Skeletal muscle satellite cell (primary cell): ENCODE measurements around the gene ARHGAP10.

Experiments used
- H3K27me3 ChIP-seq: 2 replicates; pipeline ENCODE4 v1.7.0; 2013; ENCODE audit warnings: low read length; ENCODE audit not compliant: control insufficient read depth, insufficient read depth
- H3K36me3 ChIP-seq: 2 replicates; pipeline ENCODE4 v1.7.0; 2013; ENCODE audit warnings: mild to moderate bottlenecking, control low read depth, low read length; ENCODE audit not compliant: insufficient read depth
- H3K4me1 ChIP-seq: 2 replicates; pipeline ENCODE4 v1.7.0; 2013; ENCODE audit warnings: low read length; ENCODE audit not compliant: control insufficient read depth, insufficient read depth
- H3K4me2 ChIP-seq: 2 replicates; pipeline ENCODE4 v1.7.0; 2013; ENCODE audit warnings: mild to moderate bottlenecking, low read length
- H3K4me3 ChIP-seq: 2 replicates; pipeline ENCODE4 v1.7.0; 2013; ENCODE audit warnings: low read length
- H3K9ac ChIP-seq: 2 replicates; pipeline ENCODE4 v1.7.0; 2013; ENCODE audit warnings: mild to moderate bottlenecking, low read depth, low read length, moderate library complexity
- H3K9me3 ChIP-seq: replicated peaks from 2 replicates; pipeline ENCODE4 v1.7.0; 2013; ENCODE audit warnings: mild to moderate bottlenecking, control low read depth, low read length

The ARHGAP10 gene

DNA sequence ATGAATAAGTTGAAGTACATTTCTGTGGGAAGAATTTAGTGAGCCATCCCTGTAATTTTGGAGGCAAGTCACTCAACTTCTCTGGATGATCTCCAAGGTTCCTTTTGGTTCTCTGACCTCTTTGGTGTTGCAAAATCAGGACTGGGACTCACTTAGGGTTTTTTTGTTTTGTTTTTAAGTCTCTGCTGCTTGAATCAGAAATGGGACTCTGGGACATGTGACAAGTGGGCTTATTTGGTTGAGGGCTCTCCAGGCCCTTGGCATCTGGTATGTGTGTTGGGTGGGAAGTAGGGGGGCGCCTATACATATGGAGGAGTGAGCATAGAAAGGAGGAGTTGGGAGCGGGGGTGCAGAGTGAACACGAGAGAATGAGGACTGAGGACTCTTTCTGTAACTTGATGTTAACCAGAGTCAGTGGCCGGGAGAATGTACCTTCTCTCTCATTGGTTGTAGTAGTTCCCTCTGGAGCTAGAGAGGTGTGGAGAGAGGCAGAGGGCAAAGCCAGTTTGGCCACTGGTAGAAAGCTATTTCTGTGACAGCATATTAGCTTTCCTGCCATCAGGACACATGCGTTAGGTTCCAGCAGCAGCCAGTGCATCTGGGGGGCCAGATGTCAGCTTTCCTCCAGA, 1.9 kb downstream of the ARHGAP10 start:
- Histone ChIP-seq H3K9ac (peak overlapping the region; percentile 94), H3K4me3 (peak overlapping the region; percentile 98), H3K9me3 (no peaks in the 10 kb centered on the region), H3K27me3 (no peaks in the 10 kb centered on the region), H3K4me2 (peak overlapping the region; percentile 92), H3K4me1 (peaks cover 38% of the 10 kb centered on the region), H3K36me3 (no peaks in the 10 kb centered on the region)

DNA sequence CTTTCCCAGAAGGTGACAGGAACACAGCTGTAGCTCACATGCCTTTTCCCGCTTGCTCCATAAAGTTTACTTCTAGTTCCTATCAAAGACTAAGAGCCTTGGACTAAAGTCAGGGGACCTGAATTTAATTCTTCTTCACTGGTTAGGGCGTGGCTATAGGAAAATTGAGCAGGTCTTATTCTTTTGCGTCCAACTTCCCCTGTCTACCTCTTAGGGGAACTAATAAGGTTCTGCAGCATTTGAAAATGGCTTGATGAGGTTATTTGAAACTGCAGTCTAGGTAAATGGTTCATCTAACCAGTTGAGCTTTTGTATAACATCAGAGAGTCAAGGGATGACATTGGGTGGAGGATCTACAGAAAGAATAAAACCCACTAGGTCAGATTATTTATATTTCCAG, 2.6 kb downstream of the ARHGAP10 start:
- peak overlapping the region; percentile 98 for H3K4me3 ChIP-seq
- H3K9me3 ChIP-seq = no peaks in the 10 kb centered on the region
- no peaks in the 10 kb centered on the region for H3K27me3 ChIP-seq
- peak overlapping the region; percentile 92 for H3K4me2 ChIP-seq
- peaks cover 38% of the 10 kb centered on the region for H3K4me1 ChIP-seq
- no peaks in the 10 kb centered on the region for H3K36me3 ChIP-seq
- H3K9ac ChIP-seq = peak overlapping the region; percentile 94

DNA sequence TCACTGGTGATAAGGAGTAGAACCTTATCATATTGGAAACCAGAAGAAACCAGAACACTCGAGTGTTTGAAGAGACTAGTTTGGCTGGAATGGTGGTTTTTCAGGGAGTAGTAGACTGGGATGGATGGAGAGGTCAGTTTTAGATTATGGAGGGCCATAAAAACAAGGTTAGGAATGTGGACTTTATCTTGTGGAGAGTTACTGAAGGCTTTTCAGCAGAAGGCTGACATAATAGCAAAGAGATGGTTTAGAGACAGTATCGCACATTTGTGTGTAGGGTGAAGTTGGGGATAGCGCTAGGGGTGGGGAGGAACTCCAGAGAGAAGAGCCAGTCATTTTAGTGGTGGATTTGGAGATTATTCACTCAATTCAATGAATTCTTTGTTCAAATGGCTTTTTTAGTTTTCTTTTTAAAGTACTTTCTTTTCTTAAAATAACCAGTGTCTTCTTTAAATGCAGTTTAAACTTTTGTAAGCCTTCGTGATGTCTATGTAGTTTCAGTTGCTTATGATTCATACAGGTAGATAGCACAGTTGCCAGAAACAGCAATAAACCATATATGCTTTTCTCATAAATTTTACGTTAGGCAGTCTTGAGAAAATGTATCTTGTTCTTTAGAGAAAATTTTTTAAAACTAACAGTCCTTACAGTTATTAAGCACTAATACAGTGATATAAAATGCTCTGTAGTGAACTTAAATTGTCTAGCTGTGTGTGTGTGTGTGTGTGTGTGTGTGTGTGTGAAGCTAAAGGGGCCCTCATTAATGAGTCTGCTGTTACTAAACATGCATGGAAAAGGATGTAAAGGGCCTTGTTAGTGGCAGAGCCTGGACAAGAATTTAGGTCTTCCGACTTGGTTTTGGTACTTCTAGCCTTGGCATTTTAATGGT, 3.8 kb downstream of the ARHGAP10 start:
- H3K9ac ChIP-seq = peak overlapping the region; percentile 16
- peaks cover 38% of the 10 kb centered on the region for H3K4me1 ChIP-seq
- no peaks in the 10 kb centered on the region for H3K9me3 ChIP-seq
- H3K36me3 ChIP-seq = no peaks in the 10 kb centered on the region
- no peaks in the 10 kb centered on the region for H3K27me3 ChIP-seq
- H3K4me2 ChIP-seq = peak overlapping the region; percentile 92
- peak overlapping the region; percentile 98 for H3K4me3 ChIP-seq

DNA sequence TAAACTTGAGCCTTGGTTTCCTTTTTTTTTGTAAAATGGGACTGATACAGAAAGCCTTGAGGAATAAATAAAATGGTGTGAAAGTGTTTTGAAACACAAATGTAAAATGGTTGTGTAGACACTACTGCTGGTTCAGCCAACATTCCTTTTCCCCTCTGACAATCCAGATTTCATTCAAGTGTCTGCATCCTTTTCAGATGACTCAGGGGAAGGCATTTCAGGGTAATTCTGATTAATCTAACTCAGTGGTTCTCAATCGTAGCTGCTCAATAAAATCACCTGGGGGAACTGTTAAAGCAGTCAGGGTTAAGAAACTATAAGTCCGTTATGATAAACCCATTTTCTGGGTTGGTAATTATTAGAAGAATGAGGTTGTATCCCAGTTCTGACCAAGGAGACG, 4.6 kb downstream of the ARHGAP10 start:
- H3K4me3 ChIP-seq = peak overlapping the region; percentile 14
- H3K9me3 ChIP-seq = no peaks in the 10 kb centered on the region
- H3K27me3 ChIP-seq = no peaks in the 10 kb centered on the region
- H3K4me2 ChIP-seq = peak overlapping the region; percentile 92
- peaks cover 40% of the 10 kb centered on the region for H3K4me1 ChIP-seq
- H3K9ac ChIP-seq = peak overlapping the region; percentile 16
- H3K36me3 ChIP-seq = no peaks in the 10 kb centered on the region

DNA sequence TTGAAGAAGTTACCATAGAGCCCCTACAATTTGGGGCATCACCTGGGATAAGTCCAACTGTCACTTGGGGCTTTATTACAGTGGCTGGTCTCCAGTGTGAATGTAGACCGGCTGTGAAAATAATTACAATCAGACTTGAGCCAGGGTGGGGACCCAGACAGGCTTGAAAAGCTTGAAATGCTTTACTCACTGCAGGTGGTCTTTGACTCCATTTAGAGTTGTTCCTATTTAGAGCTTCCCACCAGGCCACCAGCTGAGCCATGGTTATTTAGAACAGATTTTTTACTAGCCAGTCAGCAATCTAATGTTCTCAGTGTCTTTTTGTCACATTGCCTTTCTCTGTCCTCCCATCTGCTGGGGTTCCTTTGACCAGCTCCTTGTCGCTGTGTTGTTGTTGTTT, 5.7 kb downstream of the ARHGAP10 start:
- no peaks in the 10 kb centered on the region for H3K27me3 ChIP-seq
- H3K9me3 ChIP-seq = no peaks in the 10 kb centered on the region
- peaks cover 47% of the 10 kb centered on the region for H3K4me1 ChIP-seq
- H3K36me3 ChIP-seq = no peaks in the 10 kb centered on the region
- H3K4me3 ChIP-seq = no peak overlapping the region
- no peak overlapping the region for H3K4me2 ChIP-seq
- H3K9ac ChIP-seq = no peak overlapping the region

DNA sequence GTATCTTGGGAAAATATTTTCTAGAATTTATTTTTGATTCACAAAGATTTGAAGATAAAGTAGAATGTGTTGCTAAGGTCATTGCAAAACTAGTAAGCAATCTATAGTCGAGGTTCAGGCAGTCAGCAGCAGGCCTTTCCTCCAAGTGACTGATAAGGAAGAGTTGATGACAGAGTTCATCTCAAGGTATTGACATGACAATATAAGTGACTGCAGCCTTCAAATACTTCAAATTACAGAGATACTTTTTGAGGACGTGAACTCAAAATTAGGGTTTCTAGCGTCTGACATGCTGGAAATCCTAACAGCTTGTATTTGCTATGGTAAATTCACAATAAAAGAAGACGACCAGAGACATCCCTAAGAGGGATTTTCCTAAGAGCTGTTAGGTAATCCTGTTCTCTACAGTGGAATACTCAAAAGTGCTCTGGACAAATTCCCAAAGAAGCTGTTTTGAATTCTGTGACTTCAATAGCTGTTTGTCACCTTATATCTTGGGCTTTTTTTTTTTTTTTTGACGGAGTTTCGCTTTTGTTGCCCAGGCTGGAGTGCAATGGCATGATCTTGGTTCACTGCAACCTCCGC, 7.4 kb downstream of the ARHGAP10 start:
- H3K27me3 ChIP-seq = no peaks in the 10 kb centered on the region
- H3K9me3 ChIP-seq = no peaks in the 10 kb centered on the region
- no peak overlapping the region for H3K4me3 ChIP-seq
- H3K4me2 ChIP-seq = no peak overlapping the region
- H3K9ac ChIP-seq = no peak overlapping the region
- H3K36me3 ChIP-seq = no peaks in the 10 kb centered on the region
- H3K4me1 ChIP-seq = peaks cover 41% of the 10 kb centered on the region

DNA sequence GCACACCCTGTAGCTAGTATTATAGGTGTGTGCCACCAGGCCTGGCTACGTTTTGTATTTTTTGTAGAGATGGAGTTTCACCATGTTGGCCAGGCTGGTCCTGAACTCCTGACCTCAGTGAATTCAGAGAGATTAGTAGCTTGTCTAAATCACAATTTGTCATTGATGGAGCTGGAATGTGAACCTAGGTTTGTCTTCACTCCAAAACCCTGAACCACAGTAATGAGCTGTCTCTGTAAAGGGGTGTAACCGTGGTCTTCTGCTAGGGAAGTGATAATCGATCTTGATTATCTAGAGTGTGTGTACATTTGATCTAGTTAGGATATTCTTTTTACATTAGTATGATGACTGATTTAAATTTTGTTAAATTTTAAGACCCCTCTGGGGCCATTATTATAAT, 8.3 kb downstream of the ARHGAP10 start:
- H3K36me3 ChIP-seq = no peaks in the 10 kb centered on the region
- H3K4me3 ChIP-seq = no peak overlapping the region
- no peaks in the 10 kb centered on the region for H3K9me3 ChIP-seq
- H3K4me1 ChIP-seq = peaks cover 32% of the 10 kb centered on the region
- H3K9ac ChIP-seq = no peak overlapping the region
- no peaks in the 10 kb centered on the region for H3K27me3 ChIP-seq
- H3K4me2 ChIP-seq = no peak overlapping the region

DNA sequence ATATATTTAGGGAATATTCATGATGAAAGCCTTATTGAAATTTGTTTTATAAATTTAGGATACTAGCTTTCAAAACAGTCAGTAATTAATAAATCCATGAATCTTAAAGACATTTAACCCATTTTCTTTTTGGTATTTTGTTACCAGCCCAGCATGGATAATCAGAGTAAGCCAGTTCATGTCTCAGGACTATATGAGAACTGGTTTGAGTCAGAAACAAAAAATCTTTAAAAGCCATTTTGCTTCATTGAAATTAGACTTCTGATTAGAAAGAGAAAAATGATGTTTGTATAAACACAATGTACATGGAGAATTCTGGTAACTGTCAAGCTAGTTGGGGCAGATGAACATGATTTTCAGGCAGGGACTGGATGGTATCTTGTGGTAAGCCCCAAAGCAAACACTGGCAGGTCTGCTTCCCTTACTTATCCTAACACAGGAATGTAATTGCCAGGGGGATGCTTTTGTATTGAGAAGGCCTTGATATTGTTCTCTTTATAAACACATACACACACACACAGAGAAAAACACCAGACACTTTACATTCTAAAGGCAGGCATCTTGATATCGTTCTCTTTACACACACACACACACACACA, 9.4 kb downstream of the ARHGAP10 start:
- Histone ChIP-seq H3K9ac (no peak overlapping the region), H3K27me3 (no peaks in the 10 kb centered on the region), H3K9me3 (no peaks in the 10 kb centered on the region), H3K4me1 (peaks cover 21% of the 10 kb centered on the region), H3K4me3 (no peak overlapping the region), H3K36me3 (no peaks in the 10 kb centered on the region), H3K4me2 (no peak overlapping the region)

DNA sequence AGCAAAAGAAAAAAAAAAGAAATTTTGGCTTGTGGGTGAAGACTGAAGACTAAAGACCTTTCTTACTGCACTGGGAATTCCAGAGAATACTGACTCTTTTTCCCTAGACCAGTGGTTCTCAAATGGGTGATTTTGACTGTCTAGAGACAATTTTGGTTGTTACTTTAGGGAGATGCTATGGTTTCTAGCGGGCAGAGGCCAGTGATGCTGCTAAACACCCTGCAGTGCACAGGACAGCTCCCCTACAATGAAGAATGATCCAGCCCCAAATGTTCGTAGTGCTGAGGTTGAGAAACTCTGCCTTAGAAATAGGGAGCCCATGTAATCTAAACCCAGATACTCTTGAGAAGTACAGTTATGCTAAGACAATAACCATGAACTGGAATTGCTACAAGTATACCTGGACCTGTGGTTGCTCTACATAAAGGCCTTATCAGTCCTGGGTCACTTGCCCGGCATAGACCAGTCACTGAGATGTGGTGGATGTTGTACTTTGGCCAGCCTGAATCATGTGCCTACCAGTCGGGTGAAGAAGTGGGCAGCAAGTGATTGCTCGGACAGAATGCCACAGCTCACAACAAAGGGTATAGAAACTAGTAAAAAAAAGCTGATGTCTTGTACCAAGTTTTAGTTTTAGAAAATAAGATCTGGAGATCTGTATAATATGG, 16.0 kb downstream of the ARHGAP10 start:
- no peaks in the 10 kb centered on the region for H3K27me3 ChIP-seq
- no peaks in the 10 kb centered on the region for H3K4me1 ChIP-seq
- H3K9ac ChIP-seq = no peak overlapping the region
- H3K36me3 ChIP-seq = peaks cover 3% of the 10 kb centered on the region
- no peak overlapping the region for H3K4me3 ChIP-seq
- H3K9me3 ChIP-seq = no peaks in the 10 kb centered on the region
- H3K4me2 ChIP-seq = no peak overlapping the region

DNA sequence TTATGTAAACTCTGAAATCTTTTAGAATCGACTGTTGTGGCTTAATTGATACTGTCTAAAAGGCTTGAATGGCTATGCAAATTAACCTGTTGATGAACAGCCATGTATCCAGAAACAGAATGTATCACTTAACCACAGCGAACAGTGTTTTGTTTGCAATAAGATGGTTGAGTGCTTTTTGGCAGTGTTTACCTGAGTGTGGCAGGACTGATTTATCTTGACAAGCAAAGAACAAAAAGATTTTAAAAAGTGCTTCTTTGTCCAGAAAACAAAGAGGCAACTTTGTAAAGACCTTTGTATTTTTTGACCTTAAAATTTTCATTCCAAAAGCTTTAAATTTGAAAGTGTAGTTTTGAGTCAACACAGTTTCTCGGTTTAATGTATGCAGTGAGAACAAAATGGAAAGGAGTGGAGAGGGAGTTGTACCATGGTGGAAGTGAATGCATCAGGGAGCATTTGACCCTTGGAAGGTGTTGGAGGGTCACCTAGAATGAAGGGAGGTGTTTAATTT, 18.0 kb downstream of the ARHGAP10 start:
- no peak overlapping the region for H3K4me2 ChIP-seq
- H3K4me3 ChIP-seq = no peak overlapping the region
- H3K27me3 ChIP-seq = no peaks in the 10 kb centered on the region
- no peak overlapping the region for H3K9ac ChIP-seq
- peaks cover 14% of the 10 kb centered on the region for H3K4me1 ChIP-seq
- H3K9me3 ChIP-seq = no peaks in the 10 kb centered on the region
- H3K36me3 ChIP-seq = peaks cover 3% of the 10 kb centered on the region

DNA sequence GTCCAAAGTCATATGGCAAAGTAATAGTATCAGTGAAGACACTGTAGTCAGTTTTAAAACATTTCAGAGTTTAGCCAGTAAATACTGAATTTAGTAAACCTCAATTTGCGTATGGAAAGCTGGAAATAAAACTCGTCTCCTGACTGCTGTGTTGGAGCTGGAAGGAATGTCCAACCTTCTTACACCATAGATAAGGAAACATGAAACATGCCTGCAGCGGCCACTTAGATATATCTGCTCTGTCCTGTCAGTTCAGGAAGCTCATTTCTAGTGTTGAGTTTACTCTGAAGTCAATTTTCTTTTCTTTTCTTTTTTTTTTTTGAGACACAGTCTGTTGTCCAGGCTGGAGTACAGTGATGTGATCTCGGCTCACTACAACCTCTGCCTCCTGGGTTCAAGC, 21.2 kb downstream of the ARHGAP10 start:
- Histone ChIP-seq H3K36me3 (no peaks in the 10 kb centered on the region), H3K9me3 (no peaks in the 10 kb centered on the region), H3K4me1 (peaks cover 34% of the 10 kb centered on the region), H3K9ac (no peak overlapping the region), H3K27me3 (no peaks in the 10 kb centered on the region), H3K4me3 (no peak overlapping the region), H3K4me2 (no peak overlapping the region)
